ENCODE measurements around the gene TIGD2.

TIGD2 gene

DNA sequence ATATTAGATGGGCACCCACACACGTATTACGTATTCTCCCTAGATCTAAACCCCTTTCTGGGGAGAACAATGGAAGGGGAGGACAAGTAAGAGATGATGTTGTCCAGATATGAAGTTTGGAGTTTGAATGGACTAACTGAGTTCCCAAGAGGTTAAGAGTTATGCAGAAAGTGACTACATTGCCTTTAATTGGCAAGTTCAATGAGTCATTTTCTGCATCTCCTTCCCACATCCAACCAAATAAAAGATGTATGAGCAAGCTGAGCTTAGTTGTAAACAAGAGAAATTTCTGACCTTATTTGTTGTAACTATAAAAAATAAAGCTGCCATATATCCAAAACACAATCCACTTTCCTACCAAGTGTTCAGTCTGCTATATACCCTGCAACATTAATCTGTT is 50.5 kb downstream of the TIGD2 start:
- no peak for DNase-seq
- Histone ChIP-seq H3K36me3 (no peaks in the 10 kb centered on the region), H3K27me3 (peaks cover 9% of the 10 kb centered on the region), H3K9me3 (no peaks in the 10 kb centered on the region), H3K4me1 (0 out of 2 replicates have a peak, but pooled peaks cover 3% of the 10 kb centered on the region), H3K4me3 (ENCODE audit: low read depth, low read length) (no peak overlapping the region)
- TF ChIP-seq, protein P1, sequence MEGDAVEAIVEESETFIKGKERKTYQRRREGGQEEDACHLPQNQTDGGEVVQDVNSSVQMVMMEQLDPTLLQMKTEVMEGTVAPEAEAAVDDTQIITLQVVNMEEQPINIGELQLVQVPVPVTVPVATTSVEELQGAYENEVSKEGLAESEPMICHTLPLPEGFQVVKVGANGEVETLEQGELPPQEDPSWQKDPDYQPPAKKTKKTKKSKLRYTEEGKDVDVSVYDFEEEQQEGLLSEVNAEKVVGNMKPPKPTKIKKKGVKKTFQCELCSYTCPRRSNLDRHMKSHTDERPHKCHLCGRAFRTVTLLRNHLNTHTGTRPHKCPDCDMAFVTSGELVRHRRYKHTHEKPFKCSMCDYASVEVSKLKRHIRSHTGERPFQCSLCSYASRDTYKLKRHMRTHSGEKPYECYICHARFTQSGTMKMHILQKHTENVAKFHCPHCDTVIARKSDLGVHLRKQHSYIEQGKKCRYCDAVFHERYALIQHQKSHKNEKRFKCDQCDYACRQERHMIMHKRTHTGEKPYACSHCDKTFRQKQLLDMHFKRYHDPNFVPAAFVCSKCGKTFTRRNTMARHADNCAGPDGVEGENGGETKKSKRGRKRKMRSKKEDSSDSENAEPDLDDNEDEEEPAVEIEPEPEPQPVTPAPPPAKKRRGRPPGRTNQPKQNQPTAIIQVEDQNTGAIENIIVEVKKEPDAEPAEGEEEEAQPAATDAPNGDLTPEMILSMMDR (IDR thresholded peaks at IDR 0.05; ENCODE audit: low read depth, low read length), result no peak

DNA sequence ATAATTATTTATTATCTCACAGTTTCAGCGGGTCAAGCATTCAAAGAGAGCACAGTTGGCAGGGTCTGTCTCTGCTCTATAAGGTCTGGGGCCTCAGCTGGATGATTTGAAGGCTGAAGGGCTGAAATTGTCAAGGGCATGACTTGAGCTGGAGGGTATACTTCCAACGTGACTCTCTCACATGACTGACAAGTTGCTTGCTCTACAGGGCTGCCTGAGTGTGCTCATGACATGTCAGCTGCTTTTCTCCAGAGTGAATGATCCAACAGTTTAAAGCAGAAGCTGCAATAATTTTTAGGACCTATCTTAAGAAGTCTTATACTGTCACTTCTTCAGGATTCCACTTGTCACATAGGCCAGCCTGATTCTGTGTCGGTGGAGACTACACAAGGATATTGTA is 51.2 kb downstream of the TIGD2 start:
- no peak for DNase-seq
- peaks cover 9% of the 10 kb centered on the region for H3K27me3 ChIP-seq
- TF ChIP-seq, protein P1 (IDR thresholded peaks at IDR 0.05; ENCODE audit: low read depth, low read length), result no peak

DNA sequence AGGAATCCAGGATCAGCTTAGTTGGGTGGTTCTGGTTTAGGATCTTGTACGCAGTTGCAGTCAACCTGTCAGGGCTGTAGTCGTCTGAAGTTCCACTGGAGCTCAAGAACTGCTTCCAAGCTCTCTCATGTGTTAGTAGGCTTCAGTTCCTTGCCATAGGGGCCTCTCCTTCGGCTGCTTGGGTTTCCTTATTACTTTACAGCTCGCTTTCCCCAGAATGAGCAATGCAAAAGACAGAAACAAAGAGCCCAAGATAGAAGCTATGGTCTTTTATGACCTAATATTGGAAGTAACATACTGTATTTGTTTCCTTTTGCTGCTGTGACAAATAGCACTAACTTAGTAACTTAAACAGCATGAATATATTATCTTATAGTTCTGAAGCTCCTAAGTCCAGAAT is 51.7 kb downstream of the TIGD2 start:
- TF ChIP-seq, protein P1 (IDR thresholded peaks at IDR 0.05; ENCODE audit: low read depth, low read length), result no peak
- Histone ChIP-seq H3K9me3 (no peaks in the 10 kb centered on the region), H3K4me3 (ENCODE audit: low read depth, low read length) (no peak overlapping the region), H3K27me3 (peaks cover 9% of the 10 kb centered on the region), H3K36me3 (no peaks in the 10 kb centered on the region), H3K4me1 (0 out of 2 replicates have a peak, but pooled peaks cover 3% of the 10 kb centered on the region)
- no peak for DNase-seq

More for the DNA sequence above, 51.2 kb downstream of the TIGD2 start:
- Histone ChIP-seq H3K4me1 (0 out of 2 replicates have a peak, but pooled peaks cover 3% of the 10 kb centered on the region), H3K36me3 (no peaks in the 10 kb centered on the region), H3K9me3 (no peaks in the 10 kb centered on the region), H3K4me3 (ENCODE audit: low read depth, low read length) (no peak overlapping the region)

DNA sequence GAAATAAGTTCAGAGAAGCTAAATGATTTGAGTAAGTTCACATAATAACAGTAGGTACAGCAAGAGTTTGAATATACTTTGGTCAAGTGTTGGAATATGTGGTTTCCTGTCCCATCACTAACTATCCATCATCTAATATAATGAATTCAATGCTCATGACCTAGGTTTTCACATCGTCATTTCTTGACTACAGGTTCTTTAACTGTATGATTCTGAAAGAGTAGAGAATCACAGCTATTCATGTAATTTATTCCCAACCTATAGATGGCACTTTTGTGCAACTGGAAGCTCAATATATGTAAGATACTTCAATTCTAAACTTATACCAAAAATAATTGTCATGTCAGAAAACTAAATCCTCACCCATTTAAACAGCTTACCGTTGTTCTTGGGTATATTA is 53.1 kb downstream of the TIGD2 start:
- H3K27me3 ChIP-seq, result peaks cover 9% of the 10 kb centered on the region
- no peaks in the 10 kb centered on the region for H3K36me3 ChIP-seq
- H3K4me1 ChIP-seq, result 0 out of 2 replicates have a peak, but pooled peaks cover 3% of the 10 kb centered on the region
- no peaks in the 10 kb centered on the region for H3K9me3 ChIP-seq
- TF ChIP-seq, protein P1 (IDR thresholded peaks at IDR 0.05; ENCODE audit: low read depth, low read length), result no peak
- H3K4me3 ChIP-seq (ENCODE audit: low read depth, low read length), result no peak overlapping the region
- no peak for DNase-seq

Measured in BE2C (cell line).